HepG2 (cell line): ENCODE measurements around the gene BRD8. TPM values are rescaled to one million over a fixed set of nuclear protein-coding genes. Genes with fewer than 3 reads are reported as not detected.
A peak's percentile ranks its signal among the peaks of the same experiment; 100 is the strongest.

Experiments
- ATF6 ChIP-seq: sonication (generic); formaldehyde crosslinking; conservative IDR thresholded peaks from 2 replicates; pipeline ENCODE4 v1.4.0; 2020; ENCODE audit warnings: missing genetic modification reagents
- CHD4 ChIP-seq: fragments of 200-600 bp; sonication (generic); IDR thresholded peaks from 2 replicates; pipeline ENCODE4 v1.7.0; 2017; ENCODE audit warnings: mild to moderate bottlenecking, low read length, borderline replicate concordance
- CREB3 ChIP-seq: sonication (generic); formaldehyde crosslinking; IDR thresholded peaks from 2 replicates; pipeline ENCODE4 v1.5.0; 2020; ENCODE audit warnings: missing genetic modification reagents
- DBP ChIP-seq: sonication (generic); formaldehyde crosslinking; IDR thresholded peaks from 2 replicates; pipeline ENCODE4 v1.4.0; 2020; ENCODE audit warnings: missing genetic modification reagents; ENCODE audit errors: not compliant biosample characterization
- DRAP1 ChIP-seq: IDR thresholded peaks from 2 replicates; pipeline ENCODE4 v1.6.1; 2016; ENCODE audit warnings: missing genetic modification reagents, missing compliant biosample characterization
- GFI1 ChIP-seq: sonication (generic); formaldehyde crosslinking; IDR thresholded peaks from 2 replicates; pipeline ENCODE4 v1.5.0; 2020; ENCODE audit warnings: missing genetic modification reagents, mild to moderate bottlenecking, borderline replicate concordance
- KDM2A ChIP-seq: sonication (generic); formaldehyde crosslinking; IDR thresholded peaks from 2 replicates; pipeline ENCODE4 v1.4.0; 2020; ENCODE audit warnings: low read depth, missing genetic modification reagents, borderline replicate concordance
- MAFG ChIP-seq: sonication (generic); formaldehyde crosslinking; IDR thresholded peaks from 2 replicates; pipeline ENCODE4 v1.5.1; 2020; ENCODE audit warnings: mild to moderate bottlenecking, missing genetic modification reagents
- MNT ChIP-seq: fragments of 450-650 bp; IDR thresholded peaks from 2 replicates; pipeline ENCODE4 v1.6.1; 2016
- MYC ChIP-seq: sonication (generic); formaldehyde crosslinking; IDR thresholded peaks from 2 replicates; pipeline ENCODE4 v1.9.0; 2021; ENCODE audit warnings: missing genetic modification reagents, borderline replicate concordance
- POLR2AphosphoS5 ChIP-seq: IDR thresholded peaks from 2 replicates; pipeline ENCODE4 v1.6.1; 2012; ENCODE audit warnings: low read depth, low read length
- SIX4 ChIP-seq: sonication (generic); formaldehyde crosslinking; IDR thresholded peaks from 2 replicates; pipeline ENCODE4 v1.4.0; 2020; ENCODE audit warnings: missing genetic modification reagents
- SP5 ChIP-seq: IDR thresholded peaks from 2 replicates; pipeline ENCODE4 v1.6.1; 2016; ENCODE audit warnings: low read depth, borderline replicate concordance
- SSRP1 ChIP-seq: IDR thresholded peaks from 2 replicates; pipeline ENCODE4 v1.6.1; 2016; ENCODE audit warnings: control low read depth
- SUZ12 ChIP-seq: fragments of 150-350 bp; IDR thresholded peaks from 2 replicates; pipeline ENCODE4 v1.6.1; 2014; ENCODE audit warnings: low read depth, low read length
- TARDBP ChIP-seq: sonication (generic); formaldehyde crosslinking; IDR thresholded peaks from 2 replicates; pipeline ENCODE4 v1.8.0; 2022; ENCODE audit warnings: mild to moderate bottlenecking, missing genetic modification reagents
- TCF7L2 ChIP-seq: IDR thresholded peaks from 2 replicates; pipeline ENCODE4 v1.6.1; 2011; ENCODE audit warnings: mild to moderate bottlenecking, low read depth, low read length, moderate library complexity
- YEATS4 ChIP-seq: sonication (generic); formaldehyde crosslinking; IDR thresholded peaks from 2 replicates; pipeline ENCODE4 v1.4.0; 2020; ENCODE audit warnings: missing genetic modification reagents, borderline replicate concordance
- ZBTB7A ChIP-seq: sonication (generic); formaldehyde crosslinking; IDR thresholded peaks from 2 replicates; pipeline ENCODE4 v1.8.0; 2022; ENCODE audit warnings: mild to moderate bottlenecking, missing genetic modification reagents
- ZFX ChIP-seq: sonication (generic); formaldehyde crosslinking; IDR thresholded peaks from 2 replicates; pipeline ENCODE4 v1.4.0; 2020; ENCODE audit warnings: mild to moderate bottlenecking, low read depth, missing genetic modification reagents, moderate library complexity
- ZNF136 ChIP-seq: sonication (generic); formaldehyde crosslinking; IDR thresholded peaks from 2 replicates; pipeline ENCODE4 v1.8.1; 2022; ENCODE audit warnings: low read depth, mild to moderate bottlenecking, moderate library complexity, missing genetic modification reagents
- ZNF138 ChIP-seq: sonication (generic); formaldehyde crosslinking; IDR thresholded peaks from 2 replicates; pipeline ENCODE4 v1.5.0; 2020; ENCODE audit warnings: mild to moderate bottlenecking, low read depth, missing genetic modification reagents
- ZNF317 ChIP-seq: sonication (generic); formaldehyde crosslinking; IDR thresholded peaks from 2 replicates; pipeline ENCODE4 v1.5.0; 2020; ENCODE audit warnings: mild to moderate bottlenecking, missing genetic modification reagents
- ZNF382 ChIP-seq: sonication (generic); formaldehyde crosslinking; IDR thresholded peaks from 2 replicates; pipeline ENCODE4 v1.5.0; 2020; ENCODE audit warnings: missing genetic modification reagents, mild to moderate bottlenecking, borderline replicate concordance
- ZNF614 ChIP-seq: IDR thresholded peaks from 2 replicates; pipeline ENCODE4 v1.6.1; 2018; ENCODE audit warnings: missing biosample characterization, missing genetic modification reagents, inconsistent platforms, borderline replicate concordance
- ZSCAN9 ChIP-seq: IDR thresholded peaks from 2 replicates; pipeline ENCODE4 v1.6.1; 2016; ENCODE audit warnings: borderline replicate concordance
- polyA plus RNA-seq, 8 experiments: library from polyadenylated mRNA; depleted of rRNA in 3 of 8; stranded (reverse) in 7 of 8; unstranded in 1 of 8; fragments of >200 nt; fragmentation: Illumina TruSeq in 4 of 8; extraction: Trizol in 4 of 8; gene quantifications; 2 replicates each; pipeline versions ENCODE4 v1.2.1 to v1.2.3, GENCODE V29; 2011 to 2016; ENCODE audit warnings: low read depth in 4 of 8, missing spikeins in 1 of 8, mixed read lengths in 1 of 8; ENCODE audit not compliant: insufficient read depth in 1 of 8
- total RNA-seq, 5 experiments: library from RNA; depleted of rRNA; stranded (reverse); fragments of >200 nt; fragmentation: Illumina TruSeq; extraction: Trizol; gene quantifications; 2 replicates each; pipeline ENCODE4 v1.2.3, GENCODE V29; 2016; ENCODE audit warnings: low read depth in 1 of 5

BRD8 gene
- total and polyA plus RNA-seq, 2 of the 13 experiments (the other 11 are each of a cell fraction or from before 2014, with no cell fraction given), result 62.5 to 71.1 TPM

- TF ChIP-seq ATF6 (CRISPR knock-in tag) (no peak), ZFX (no peak), ZNF136 (CRISPR knock-in tag) (no peak), POLR2AphosphoS5 (no peak), MYC (CRISPR knock-in tag) (0 out of 2 replicates have a peak, but pooled peaks have one; percentile 21), MAFG (CRISPR knock-in tag) (no peak), TCF7L2 (peak; percentile 85), KDM2A (CRISPR knock-in tag) (no peak), YEATS4 (peak; percentile 40; the same call in 1 of the 2 replicates), ZNF382 (CRISPR knock-in tag) (no peak), SUZ12 (no peak), CHD4 (no peak), ZBTB7A (CRISPR knock-in tag) (0 out of 2 replicates have a peak, but pooled peaks have one; percentile 16), DBP (CRISPR knock-in tag) (no peak), ZNF614 (CRISPR knock-in tag) (no peak), GFI1 (CRISPR knock-in tag) (peak; percentile 96), ZSCAN9 (CRISPR knock-in tag) (no peak), ZNF138 (CRISPR knock-in tag) (no peak), MNT (no peak), TARDBP (0 out of 2 replicates have a peak, but pooled peaks have one; percentile 43), DRAP1 (CRISPR knock-in tag) (no peak), SIX4 (CRISPR knock-in tag) (no peak), SP5 (CRISPR knock-in tag) (no peak), SSRP1 (no peak), ZNF317 (CRISPR knock-in tag) (no peak), CREB3 (CRISPR knock-in tag) (no peak)
These were observed 83.1 kb downstream of the BRD8 start (continued) for GRCh38 chr5:138095100-138095907.
